Thymus (tissue), 11 donors: ENCODE data around the gene CISTR. TPM values are rescaled to one million over a fixed set of nuclear protein-coding genes. Genes with fewer than 3 reads are reported as not detected.
"Not testable (repeated sequence)": the region's sequence is repeated elsewhere in the genome, so short reads cannot be mapped to it uniquely, and the experiment has no call there.

Experiments
- DNase-seq, 9 donors: peaks; one replicate each; pipeline ENCODE4 v3.0.0-alpha.2; 2013; ENCODE audit warnings: low spot score in 9 of 9, low read depth in 6 of 9, missing footprints in 1 of 9
- H3K27ac ChIP-seq, 2 donors: one replicate each; pipeline ENCODE4 v1.5.1; 2013; ENCODE audit warnings: control low read depth in 1 of 2, low read depth in 1 of 2, low read length in 1 of 2, mild to moderate bottlenecking in 1 of 2, moderate library complexity in 1 of 2
- H3K27me3 ChIP-seq, 2 donors: one replicate each; pipeline ENCODE4 v1.5.1; 2013; ENCODE audit warnings: low read length in 1 of 2; ENCODE audit not compliant: control insufficient read depth in 2 of 2, insufficient read depth in 1 of 2
- H3K36me3 ChIP-seq, 2 donors: one replicate each; pipeline ENCODE4 v1.5.1; 2013; ENCODE audit warnings: low read length in 1 of 2, mild to moderate bottlenecking in 1 of 2, moderate library complexity in 1 of 2; ENCODE audit not compliant: control insufficient read depth in 2 of 2, insufficient read depth in 2 of 2
- H3K4me1 ChIP-seq, 2 donors: one replicate each; pipeline ENCODE4 v1.5.1; 2013; ENCODE audit warnings: low read length in 2 of 2; ENCODE audit not compliant: control insufficient read depth in 2 of 2, insufficient read depth in 2 of 2
- H3K4me3 ChIP-seq, 2 donors: one replicate each; pipeline ENCODE4 v1.5.1; 2013; ENCODE audit warnings: low read length in 2 of 2, control low read depth in 1 of 2, mild to moderate bottlenecking in 1 of 2
- H3K9me3 ChIP-seq, 2 donors: one replicate each; pipeline ENCODE4 v1.5.1; 2013; ENCODE audit warnings: low read length in 1 of 2, mild to moderate bottlenecking in 1 of 2; ENCODE audit not compliant: control insufficient read depth in 2 of 2, insufficient read depth in 1 of 2
- WGBS: extraction: QIAGEN DNeasy Blood & Tissue Kit; methylation state at CpG from one replicate; pipeline ENCODE4 v1.1.7; 2013; 5-methylcytosine and 5-hydroxymethylcytosine counted together
- polyA plus RNA-seq: library from polyadenylated mRNA; stranded (reverse); fragments of 200-250 nt; gene quantifications from one replicate; pipeline ENCODE4 v1.2.3, GENCODE V29; 2013
- total RNA-seq: library from RNA; stranded (reverse); fragments of 120-200 nt; gene quantifications from one replicate; pipeline ENCODE4 v1.2.4, GENCODE V29; 2013
- donor health status: healthy.

The CISTR gene
- total and polyA plus RNA-seq, 2 donors: not detected

DNA sequence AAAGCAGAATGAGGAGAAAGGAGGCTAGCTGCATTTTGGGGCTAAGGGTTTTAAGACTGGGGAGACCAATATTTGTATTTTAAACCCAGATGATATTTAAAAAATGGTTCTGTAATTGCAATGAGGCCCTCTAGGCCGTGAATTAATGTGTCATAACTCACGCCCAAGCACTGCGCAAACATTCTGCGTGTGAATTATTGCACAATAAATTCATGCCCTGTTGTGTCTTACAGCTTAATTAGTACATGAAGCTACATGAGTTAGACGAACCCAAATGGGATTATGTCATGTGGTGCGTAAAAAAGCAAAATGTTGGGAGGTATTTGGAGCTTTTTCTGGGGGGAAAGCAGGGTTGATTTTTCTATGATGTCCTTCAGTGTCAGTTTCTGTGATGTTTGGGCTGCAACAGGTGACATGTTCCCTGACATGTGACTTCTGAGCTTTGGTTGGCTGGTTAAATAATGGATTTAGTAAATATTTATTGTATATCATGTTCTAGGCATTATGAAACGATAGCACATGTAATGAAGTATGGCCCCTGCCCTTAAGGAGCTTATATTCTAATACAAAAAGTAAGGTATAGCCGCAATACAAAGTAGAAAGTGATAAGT, 30.4 kb upstream of the CISTR start:
- Histone ChIP-seq H3K27ac (no peak overlapping the region), H3K4me1 (no peaks in the 10 kb centered on the region), H3K36me3 (no peaks in the 10 kb centered on the region), H3K4me3 (no peak overlapping the region), H3K9me3 (no peaks in the 10 kb centered on the region), H3K27me3 (peaks cover 3 to 37% of the 10 kb centered on the region in 2 donors)
- WGBS: 89% methylated on average over 8 of the region's 8 CpGs
- no peak for DNase-seq

DNA sequence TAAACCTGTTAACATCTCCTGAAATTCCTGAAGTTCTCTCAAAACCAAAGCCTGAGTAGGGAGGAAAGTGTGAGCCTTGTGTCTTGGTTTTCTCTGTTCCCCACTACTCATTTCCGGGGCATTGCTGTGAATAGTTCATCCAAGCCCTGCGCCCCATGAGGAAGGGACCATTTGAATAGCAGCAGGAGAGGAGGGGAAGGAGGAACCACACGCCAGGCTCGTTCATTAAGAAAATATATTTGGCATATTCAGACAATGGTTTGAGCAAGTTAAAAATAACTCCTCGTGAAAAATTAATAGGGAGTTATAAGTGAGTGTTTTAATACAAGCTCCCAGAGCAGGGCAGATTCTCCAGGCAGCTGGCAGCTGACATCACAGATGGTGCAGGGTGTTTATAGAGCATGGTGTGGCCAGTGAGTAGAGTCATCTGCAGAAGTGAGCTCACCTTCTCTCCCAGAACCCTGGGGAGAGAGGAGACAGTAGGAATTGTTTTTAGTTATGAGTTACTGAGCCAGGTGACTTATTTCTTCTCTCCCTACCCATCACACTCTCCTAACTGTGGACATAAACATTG, 29.5 kb upstream of the CISTR start:
- no peaks in the 10 kb centered on the region for H3K9me3 ChIP-seq
- 21% methylated on average over 5 of the region's 5 CpGs for WGBS
- H3K27ac ChIP-seq: no peak overlapping the region
- no peaks in the 10 kb centered on the region for H3K4me1 ChIP-seq
- H3K4me3 ChIP-seq: no peak overlapping the region
- H3K36me3 ChIP-seq: no peaks in the 10 kb centered on the region
- DNase-seq: no peak
- H3K27me3 ChIP-seq: peaks cover 3 to 37% of the 10 kb centered on the region in 2 donors

GRCh38 chr12:53780323-53780722, 28.5 kb upstream of the CISTR start:
- Histone ChIP-seq H3K9me3 (no peaks in the 10 kb centered on the region), H3K36me3 (no peaks in the 10 kb centered on the region), H3K27ac (no peak overlapping the region), H3K4me3 (no peak overlapping the region), H3K27me3 (peaks cover 3 to 39% of the 10 kb centered on the region in 2 donors), H3K4me1 (no peaks in the 10 kb centered on the region)
- WGBS: 97% methylated on average over 3 of the region's 3 CpGs
- no peak for DNase-seq

DNA sequence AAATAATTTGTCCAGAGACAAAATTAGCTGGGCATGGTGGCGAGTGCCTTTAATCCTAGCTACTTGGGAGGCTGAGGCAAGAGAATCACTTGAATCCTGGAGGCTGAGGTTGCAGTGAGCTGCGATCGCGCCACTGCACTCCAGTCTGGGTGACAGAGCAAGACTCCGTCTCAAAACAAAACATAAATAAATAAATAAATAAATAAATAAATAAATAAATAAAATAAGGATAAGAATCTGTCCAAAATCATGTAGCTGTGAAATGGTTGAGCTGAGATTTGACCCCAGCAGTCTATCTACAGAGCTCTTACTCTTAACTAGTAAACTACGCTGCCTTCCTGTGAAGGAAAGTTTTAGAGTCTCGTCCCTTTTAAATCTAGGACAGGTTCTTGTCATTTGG, 27.9 kb upstream of the CISTR start:
- H3K9me3 ChIP-seq, H3K4me1 ChIP-seq, H3K27ac ChIP-seq, H3K36me3 ChIP-seq, H3K4me3 ChIP-seq, DNase-seq: not testable (repeated sequence)
- peaks cover 3 to 34% of the 10 kb centered on the region in 2 donors for H3K27me3 ChIP-seq
- WGBS: 97% methylated on average over 7 of the region's 7 CpGs

- no peaks in the 10 kb centered on the region for H3K9me3 ChIP-seq
- H3K4me1 ChIP-seq: no peaks in the 10 kb centered on the region
- no peak overlapping the region for H3K4me3 ChIP-seq
- no peak for DNase-seq
- WGBS: 83% methylated on average over 4 of the region's 4 CpGs
- no peak overlapping the region for H3K27ac ChIP-seq
- peaks cover 3 to 34% of the 10 kb centered on the region in 2 donors for H3K27me3 ChIP-seq
- H3K36me3 ChIP-seq: no peaks in the 10 kb centered on the region
These were observed 26.3 kb upstream of the CISTR start for GRCh38 chr12:53777936-53778644.

GRCh38 chr12:53777412-53777811, 25.6 kb upstream of the CISTR start:
- 86% methylated on average over 2 of the region's 2 CpGs for WGBS
- no peaks in the 10 kb centered on the region for H3K4me1 ChIP-seq
- no peaks in the 10 kb centered on the region for H3K36me3 ChIP-seq
- no peak overlapping the region for H3K4me3 ChIP-seq
- H3K27ac ChIP-seq: no peak overlapping the region
- peaks cover 3 to 30% of the 10 kb centered on the region in 2 donors for H3K27me3 ChIP-seq
- H3K9me3 ChIP-seq: no peaks in the 10 kb centered on the region
- no peak for DNase-seq

DNA sequence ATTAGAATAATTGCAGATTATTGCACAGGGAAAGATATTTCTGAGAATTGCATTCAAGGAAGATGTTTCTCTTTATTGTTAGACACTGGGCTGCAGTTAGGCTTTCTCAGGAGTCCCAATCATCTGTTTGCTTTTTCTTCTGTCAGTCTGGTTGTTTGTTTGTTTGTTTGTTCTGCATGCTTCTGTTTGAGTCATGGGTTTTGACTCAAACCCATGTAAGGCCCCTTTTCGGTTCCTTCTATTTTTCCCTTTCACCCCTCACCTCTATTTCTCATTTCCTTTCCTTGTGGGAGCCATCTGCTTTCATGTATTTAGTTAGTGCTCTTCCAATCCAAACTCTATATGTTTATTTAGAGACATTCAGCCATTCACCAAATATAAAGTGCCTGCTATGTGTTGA, 25.1 kb upstream of the CISTR start:
- Histone ChIP-seq H3K27me3 (peaks cover 3 to 26% of the 10 kb centered on the region in 2 donors), H3K27ac (no peak overlapping the region), H3K4me3 (no peak overlapping the region), H3K36me3 (no peaks in the 10 kb centered on the region), H3K9me3 (no peaks in the 10 kb centered on the region), H3K4me1 (no peaks in the 10 kb centered on the region)
- 87% methylated on average over 1 of the region's 1 CpG for WGBS
- no peak for DNase-seq

- Histone ChIP-seq H3K36me3 (no peaks in the 10 kb centered on the region), H3K27ac (no peak overlapping the region), H3K4me1 (no peaks in the 10 kb centered on the region), H3K9me3 (no peaks in the 10 kb centered on the region), H3K4me3 (no peak overlapping the region), H3K27me3 (peaks cover 3 to 25% of the 10 kb centered on the region in 2 donors)
- DNase-seq: no peak
- WGBS: 56% methylated on average over 6 of the region's 6 CpGs
These were observed 23.8 kb upstream of the CISTR start for GRCh38 chr12:53775478-53776145.

DNA sequence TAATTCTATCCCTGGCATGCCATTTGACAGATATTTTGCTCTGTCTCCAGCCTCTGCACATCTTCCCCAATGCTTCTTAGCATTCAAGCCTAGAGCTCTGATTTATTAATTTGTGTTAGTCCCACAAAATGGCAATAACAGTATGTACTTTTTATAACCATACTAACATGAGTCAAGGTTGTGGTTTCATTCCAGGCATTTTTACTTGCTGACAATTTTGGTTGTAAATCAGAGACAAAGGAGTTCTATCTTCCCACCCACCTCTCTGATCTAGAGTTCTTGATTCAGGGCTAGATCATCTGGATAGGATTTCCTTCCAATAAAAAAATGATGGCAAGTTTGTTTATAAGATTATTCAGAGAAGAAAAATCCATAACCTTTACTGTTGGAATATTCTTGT, 18.5 kb upstream of the CISTR start:
- DNase-seq: no peak
- no peaks in the 10 kb centered on the region for H3K9me3 ChIP-seq
- H3K4me3 ChIP-seq: no peak overlapping the region
- no peaks in the 10 kb centered on the region for H3K4me1 ChIP-seq
- H3K27me3 ChIP-seq: peaks cover 0 to 34% of the 10 kb centered on the region in 2 donors
- no peaks in the 10 kb centered on the region for H3K36me3 ChIP-seq
- H3K27ac ChIP-seq: no peak overlapping the region
